Stimulated activated CD4-positive, alpha-beta T cell treated with anti-CD3 and anti-CD28 coated beads, Interleukin-2, amount 100 ng/mL, for 48 hours (primary cell): ENCODE results near the gene SSNA1.

Experiments
- DNase-seq, 2 donors: peaks; one replicate each; pipeline ENCODE4 v3.0.0-alpha.2; 2020

The SSNA1 gene

DNA sequence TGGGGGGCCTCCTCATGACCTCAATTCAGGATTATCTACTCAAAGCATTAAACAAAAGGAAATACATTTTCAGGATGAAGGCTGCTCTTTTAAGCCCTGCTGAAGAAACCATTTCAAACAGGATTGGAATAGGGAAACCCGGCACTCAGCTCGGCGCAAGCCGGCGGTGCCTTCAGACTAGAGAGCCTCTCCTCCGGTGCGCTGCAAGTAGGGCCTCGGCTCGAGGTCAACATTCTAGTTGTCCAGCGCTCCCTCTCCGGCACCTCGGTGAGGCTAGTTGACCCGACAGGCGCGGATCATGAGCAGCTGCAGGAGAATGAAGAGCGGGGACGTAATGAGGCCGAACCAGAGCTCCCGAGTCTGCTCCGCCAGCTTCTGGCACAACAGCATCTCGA lies 16.3 kb downstream of the SSNA1 start:
- no peak for DNase-seq

DNA sequence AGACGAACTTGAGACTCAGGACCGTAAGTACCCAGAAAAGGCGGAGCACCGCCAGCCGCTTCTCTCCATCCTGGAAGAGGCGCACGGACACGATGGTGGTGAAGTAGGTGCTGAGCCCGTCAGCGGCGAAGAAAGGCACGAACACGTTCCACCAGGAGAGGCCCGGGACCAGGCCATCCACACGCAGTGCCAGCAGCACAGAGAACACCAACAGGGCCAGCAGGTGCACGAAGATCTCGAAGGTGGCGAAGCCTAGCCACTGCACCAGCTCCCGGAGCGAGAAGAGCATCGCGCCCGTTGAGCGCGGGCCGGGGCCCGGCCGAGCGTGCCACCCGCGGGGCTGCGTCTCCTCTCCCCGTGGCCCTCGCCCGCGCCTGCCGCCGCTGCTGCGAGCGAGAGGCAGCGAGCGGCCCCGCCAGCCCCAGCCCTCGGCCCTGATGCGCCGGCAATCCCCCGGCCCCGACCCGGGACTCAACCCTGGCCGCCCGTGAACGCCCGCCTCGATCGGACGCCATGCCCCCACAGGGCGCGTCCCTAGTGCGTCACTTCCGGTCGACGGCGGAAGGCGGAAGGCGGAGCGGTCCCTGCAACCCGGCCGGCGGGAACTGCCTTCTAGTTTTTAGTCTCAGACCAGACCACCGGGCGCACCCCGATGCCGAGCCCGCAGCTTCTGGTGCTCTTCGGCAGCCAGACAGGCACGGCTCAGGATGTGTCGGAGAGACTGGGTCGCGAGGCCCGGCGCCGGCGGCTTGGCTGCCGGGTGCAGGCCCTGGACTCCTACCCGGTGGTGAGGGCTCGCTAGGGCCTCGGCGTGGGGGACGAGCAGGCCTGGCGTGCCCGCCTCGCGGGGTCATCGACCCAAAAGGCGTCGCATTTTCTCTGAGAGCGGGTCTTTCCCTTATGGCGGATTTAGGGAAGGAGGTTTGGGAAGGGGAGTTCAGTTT lies 16.9 kb downstream of the SSNA1 start, which contains the start of the genes NDOR1 and TMEM203:
Gene NDOR1, plus strand, starts transcription at position 575 of the 944 bp plus-strand sequence. Its CDS starts 78 bp downstream, at position 653.
Gene TMEM203, minus strand, starts transcription at position 523 of the 944 bp plus-strand sequence. Its CDS starts 234 bp downstream, at position 289.
- peak; percentile 93 to 95 for DNase-seq

GRCh38 chr9:137206602-137207001 lies 18.1 kb downstream of the SSNA1 start:
- DNase-seq = no peak

DNA sequence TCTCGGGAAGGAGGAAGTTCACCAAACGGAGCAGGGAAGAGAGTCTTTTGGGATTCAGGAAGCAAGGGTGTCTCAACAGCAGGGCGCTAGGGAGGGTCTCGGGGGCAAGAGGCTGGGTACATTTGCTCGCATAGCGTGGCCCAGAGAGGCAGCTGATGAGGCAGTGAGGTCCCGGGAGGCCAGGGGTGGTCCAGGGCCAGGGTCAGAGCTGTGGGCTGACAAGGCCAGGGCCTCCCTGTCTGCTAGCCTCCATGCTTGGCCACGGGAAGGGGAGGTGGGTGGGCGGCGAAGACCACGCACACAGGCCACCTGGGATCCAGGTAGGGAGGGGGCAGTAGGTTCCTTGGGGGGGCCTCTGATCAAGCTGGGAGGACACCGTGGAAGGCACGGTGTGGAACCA lies 23.1 kb downstream of the SSNA1 start:
- DNase-seq = no peak

- no peak for DNase-seq
Observed at GRCh38 chr9:137212520-137212919, 24.0 kb downstream of the SSNA1 start.

DNA sequence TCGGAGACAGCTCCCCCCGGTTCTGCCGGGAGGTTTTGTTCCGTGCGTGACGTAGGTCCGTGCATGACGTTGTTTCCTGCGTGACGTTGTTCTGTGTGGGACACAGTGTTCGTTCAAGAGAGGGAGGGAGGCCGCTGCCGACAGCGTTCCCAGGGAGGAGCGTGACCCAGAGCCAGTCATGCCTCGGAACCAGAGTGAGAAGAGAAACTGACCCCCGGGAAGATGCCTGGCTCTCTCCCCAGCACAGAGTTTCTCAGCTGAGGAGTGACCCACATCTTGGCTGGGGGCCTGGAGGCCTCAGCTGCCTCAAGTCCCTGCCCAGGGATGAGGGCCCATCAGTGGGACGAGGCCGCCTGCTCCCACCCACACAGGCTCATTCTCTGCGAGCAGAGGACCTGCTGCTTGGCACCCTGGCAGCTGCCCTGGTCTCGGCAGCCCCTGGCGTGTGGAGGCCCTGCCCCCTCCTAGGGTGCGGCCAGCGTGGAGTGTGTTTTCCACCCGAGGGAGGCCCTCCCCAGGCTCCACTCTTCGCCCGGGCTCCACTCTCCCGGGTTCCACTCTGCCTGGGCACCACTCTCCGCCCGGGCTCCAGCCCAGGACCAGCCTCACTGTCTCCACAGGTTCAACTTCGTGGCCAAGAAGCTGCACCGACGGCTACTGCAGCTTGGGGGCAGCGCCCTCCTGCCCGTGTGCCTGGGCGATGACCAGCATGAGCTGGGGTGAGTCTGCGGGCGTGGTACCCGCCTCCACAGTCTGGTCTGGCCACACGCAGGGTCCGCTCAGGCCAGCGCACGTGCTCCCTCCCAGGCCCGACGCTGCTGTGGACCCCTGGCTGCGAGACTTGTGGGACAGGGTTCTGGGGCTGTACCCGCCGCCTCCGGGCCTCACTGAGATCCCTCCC lies 24.9 kb downstream of the SSNA1 start:
- DNase-seq = no peak

GRCh38 chr9:137214620-137215019 lies 26.1 kb downstream of the SSNA1 start:
- no peak for DNase-seq

- DNase-seq = no peak
Observed at GRCh38 chr9:137215196-137215986, 26.9 kb downstream of the SSNA1 start.

- no peak for DNase-seq
Observed at GRCh38 chr9:137216188-137216965, 27.9 kb downstream of the SSNA1 start.

- no peak for DNase-seq
Observed at GRCh38 chr9:137217276-137218211, 29.1 kb downstream of the SSNA1 start.

- DNase-seq = no peak
Observed at GRCh38 chr9:137218212-137218753, 29.8 kb downstream of the SSNA1 start.

DNA sequence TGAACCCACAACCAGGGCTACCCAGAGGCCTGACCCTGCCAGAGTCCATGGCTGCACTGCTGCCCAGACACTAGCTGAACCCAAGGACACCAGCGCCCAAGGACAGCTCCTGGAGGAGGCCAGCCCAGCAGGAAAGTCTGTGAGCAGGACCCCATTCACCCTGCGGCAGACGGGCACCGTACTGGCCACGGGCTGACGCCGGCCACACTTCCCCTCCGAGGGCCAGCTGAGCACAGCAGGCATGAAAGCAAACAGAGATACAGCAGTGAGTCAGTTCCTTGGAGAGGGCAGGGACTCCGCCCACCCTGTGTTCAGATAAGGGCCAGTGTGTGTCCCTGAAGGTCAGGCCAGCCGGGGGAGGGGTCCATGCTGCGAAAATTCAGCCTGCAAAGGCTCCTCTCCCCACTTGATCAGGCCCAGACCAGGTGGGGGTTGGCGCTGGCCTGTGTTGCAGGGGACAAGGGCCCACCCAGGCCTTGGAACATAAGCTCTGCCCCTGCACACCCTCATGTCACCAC lies 30.3 kb downstream of the SSNA1 start:
- DNase-seq = no peak

GRCh38 chr9:137219757-137220316 lies 31.4 kb downstream of the SSNA1 start:
- DNase-seq = no peak

DNA sequence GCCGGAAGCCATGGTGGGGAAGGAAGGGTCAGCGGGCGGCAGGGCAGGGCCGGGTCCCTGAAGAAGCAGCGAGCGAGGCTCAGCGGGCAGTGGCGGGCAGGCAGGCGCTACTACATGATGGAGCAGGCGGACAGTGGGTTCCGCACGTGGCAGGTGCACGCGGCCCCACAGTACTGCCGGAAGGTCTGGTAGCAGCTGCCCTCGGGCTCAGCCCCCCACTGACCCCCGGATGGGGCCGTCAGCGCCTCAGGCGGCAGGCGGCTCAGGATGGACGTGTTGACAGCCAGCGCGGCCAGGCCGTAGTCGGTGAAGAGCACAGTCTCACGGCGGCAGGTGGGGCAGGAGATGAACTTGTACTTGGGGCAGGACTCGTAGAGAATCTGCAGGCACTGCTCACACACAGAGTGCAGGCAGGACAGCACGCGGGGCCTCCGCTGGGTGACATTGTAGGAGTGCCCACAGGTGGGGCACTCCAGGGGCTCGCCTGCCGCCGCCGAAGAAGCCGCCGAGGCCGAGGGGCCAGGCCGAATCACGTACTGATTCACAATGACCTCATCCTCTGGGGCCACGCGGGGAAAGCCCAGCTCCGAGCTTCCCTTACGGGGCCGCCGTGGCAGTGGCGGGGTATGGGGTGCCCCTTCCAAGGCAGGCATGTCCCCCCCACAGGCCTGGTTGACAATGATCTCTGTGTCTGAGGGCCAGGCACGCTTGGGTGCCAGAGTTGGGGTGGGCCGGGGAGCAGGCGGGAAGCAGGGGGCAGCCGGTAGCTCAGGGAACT lies 32.0 kb downstream of the SSNA1 start:
- DNase-seq = no peak

DNA sequence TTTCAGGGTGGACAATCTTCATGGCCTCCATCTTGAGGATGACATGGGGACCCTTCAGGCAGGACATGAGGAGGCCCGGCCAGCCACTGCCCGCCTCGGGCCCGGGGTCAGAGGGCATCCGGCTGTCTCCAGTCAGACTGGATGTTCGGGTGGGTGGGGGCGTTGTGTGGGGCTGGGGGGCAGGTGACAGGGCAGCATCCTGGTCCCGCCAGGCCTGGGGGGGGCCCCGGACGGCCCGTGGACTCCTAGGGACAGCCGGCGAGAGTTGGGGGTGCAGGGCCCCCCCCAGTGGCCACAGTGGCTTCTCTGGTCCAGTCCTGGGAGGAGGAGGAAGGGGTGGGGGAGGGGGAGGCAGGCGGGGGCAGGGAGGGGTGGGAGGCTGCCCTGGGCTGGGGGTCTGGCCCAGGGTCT lies 32.6 kb downstream of the SSNA1 start:
- no peak for DNase-seq

DNA sequence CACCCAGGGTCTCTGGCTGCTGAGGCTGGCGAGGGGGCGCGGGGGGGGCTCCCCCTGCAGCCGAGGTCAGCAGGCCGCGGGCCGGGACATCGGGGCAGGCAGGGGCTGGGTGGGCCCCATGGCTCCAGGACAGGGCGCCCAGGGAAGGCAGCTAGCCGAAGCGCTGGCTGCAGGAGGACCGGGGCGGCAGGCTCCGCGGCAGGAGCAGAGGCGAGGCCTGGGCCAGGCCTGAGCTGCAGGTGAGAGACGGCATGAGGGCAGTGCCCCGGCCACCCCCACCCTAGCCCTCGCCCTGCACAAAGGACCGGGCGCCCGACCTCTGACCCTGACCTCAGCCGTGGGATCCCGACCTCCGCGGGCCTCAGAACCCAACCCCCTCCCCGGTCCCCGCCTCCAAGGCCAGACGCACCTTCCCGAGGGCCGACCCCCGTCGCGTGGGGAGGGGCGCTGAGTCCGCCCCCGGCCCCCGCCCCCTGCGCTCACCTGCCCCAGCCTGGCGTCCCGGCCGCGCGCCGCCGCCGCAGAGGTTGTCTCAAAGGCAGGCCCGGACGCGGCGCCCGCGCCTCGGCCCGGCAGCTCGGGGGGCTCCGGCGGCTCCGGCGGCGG lies 33.1 kb downstream of the SSNA1 start:
- no peak for DNase-seq

DNA sequence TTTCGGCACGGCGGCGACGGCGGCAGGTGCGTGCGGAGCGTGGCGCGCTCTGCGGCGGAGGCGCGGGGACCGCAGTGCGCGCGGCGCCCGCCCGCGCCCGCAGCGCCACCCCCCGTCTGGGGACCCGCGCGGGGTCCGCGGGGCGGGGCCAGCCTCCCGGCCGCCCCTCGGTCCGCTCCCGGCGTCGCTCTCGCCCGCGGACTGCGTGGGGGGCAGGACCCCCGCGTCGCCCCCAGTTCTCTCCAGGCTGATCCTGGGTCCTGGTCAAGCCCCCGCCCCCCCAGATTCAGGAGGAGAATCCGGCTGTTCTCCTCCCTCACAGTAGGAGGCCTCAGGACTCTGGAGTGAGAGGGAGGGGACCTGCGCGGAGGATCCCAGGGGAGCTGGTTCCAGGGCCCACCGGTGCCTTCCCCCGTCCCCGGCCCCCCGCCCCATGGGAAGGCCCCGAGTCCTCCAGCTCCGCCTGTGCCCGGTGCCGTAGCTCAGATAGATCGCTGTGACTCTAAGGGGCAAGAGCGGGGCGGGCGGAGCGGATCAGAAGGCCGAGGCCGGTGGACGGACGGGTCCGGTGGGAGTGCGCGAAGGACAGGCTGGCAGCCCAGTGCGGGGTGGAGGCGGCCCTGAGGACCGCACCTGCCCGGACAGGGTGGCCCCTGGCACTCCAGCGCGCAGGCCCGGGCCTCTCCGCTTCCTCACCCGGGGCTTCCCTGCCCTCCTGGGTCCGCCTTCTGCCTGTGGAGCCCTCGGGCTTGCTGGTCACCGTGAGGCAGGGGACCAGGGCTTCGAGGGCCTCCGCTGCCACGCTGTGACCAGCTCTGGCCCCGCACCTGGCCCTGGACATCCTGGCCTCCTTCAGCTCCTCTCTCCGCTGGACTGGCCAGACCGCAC lies 34.0 kb downstream of the SSNA1 start, which contains the start of gene RNF208:
Gene RNF208, minus strand, starts transcription at position 51 of the 888 bp plus-strand sequence. CDS start 1,028 bp downstream, outside the sequence.
- no peak for DNase-seq
